Measurements from ENCODE around the gene TGFA. TPM values are rescaled to one million over a fixed set of nuclear protein-coding genes. Genes with fewer than 3 reads are reported as not detected.

Gene TGFA
- total RNA-seq, 2 donors from 2014 or later, result 2.0 to 3.2 TPM

- Mint-ChIP-seq H3K27me3 (ENCODE audit: insufficient read depth) (no peaks in the 10 kb centered on the region), H3K4me1 (peaks cover 26% of the 10 kb centered on the region)
- TF ChIP-seq CTCF (conservative IDR thresholded peaks at IDR 0.05), result no peak
Observed at GRCh38 chr2:70471129-70471528, 82.5 kb downstream of the TGFA start.

GRCh38 chr2:70469961-70470360, 83.7 kb downstream of the TGFA start:
- H3K9me3 ChIP-seq (ENCODE audit: control insufficient read depth, low read length), result no peaks in the 10 kb centered on the region
- Mint-ChIP-seq H3K4me3 (no peak overlapping the region), H3K36me3 (ENCODE audit: low read depth) (no peaks in the 10 kb centered on the region), H3K27me3 (ENCODE audit: insufficient read depth) (no peaks in the 10 kb centered on the region), H3K4me1 (peaks cover 26% of the 10 kb centered on the region), H3K27ac (no peak overlapping the region), H3K9me3 (no peaks in the 10 kb centered on the region)
- no peak overlapping the region for H3K27ac ChIP-seq (ENCODE audit: low read depth, low read length)
- no peak for DNase-seq
- no peak overlapping the region for H3K4me3 ChIP-seq (ENCODE audit: low read length)
- no peaks in the 10 kb centered on the region for H3K27me3 ChIP-seq (ENCODE audit: control insufficient read depth, insufficient read depth, low read length, poor library complexity, severe bottlenecking)
- no peak for TF ChIP-seq CTCF (conservative IDR thresholded peaks at IDR 0.05)
- WGBS, 2 experiments (ENCODE audit: insufficient coverage in 1 of 2, insufficient read length in 1 of 2), result 83 to 95% methylated on average over 7 of the region's 7 CpGs
- peaks cover 6% of the 10 kb centered on the region for H3K4me1 ChIP-seq (ENCODE audit: control insufficient read depth, insufficient read depth, low read length)
- no peak overlapping the region for H3K9ac ChIP-seq (ENCODE audit: extremely low read depth, low read length, poor library complexity, severe bottlenecking)
- no peaks in the 10 kb centered on the region for H3K36me3 ChIP-seq (ENCODE audit: control insufficient read depth, insufficient read depth, low read length)

More at GRCh38 chr2:70471129-70471528, 82.5 kb downstream of the TGFA start:
- Mint-ChIP-seq H3K36me3 (ENCODE audit: low read depth) (no peaks in the 10 kb centered on the region), H3K9me3 (no peaks in the 10 kb centered on the region), H3K4me3 (no peak overlapping the region), H3K27ac (no peak overlapping the region)
- Histone ChIP-seq H3K4me1 (ENCODE audit: control insufficient read depth, insufficient read depth, low read length) (peaks cover 6% of the 10 kb centered on the region), H3K27ac (ENCODE audit: low read depth, low read length) (no peak overlapping the region), H3K4me3 (ENCODE audit: low read length) (no peak overlapping the region), H3K27me3 (ENCODE audit: control insufficient read depth, insufficient read depth, low read length, poor library complexity, severe bottlenecking) (no peaks in the 10 kb centered on the region), H3K36me3 (ENCODE audit: control insufficient read depth, insufficient read depth, low read length) (no peaks in the 10 kb centered on the region), H3K9me3 (ENCODE audit: control insufficient read depth, low read length) (no peaks in the 10 kb centered on the region), H3K9ac (ENCODE audit: extremely low read depth, low read length, poor library complexity, severe bottlenecking) (no peak overlapping the region)
- no peak for DNase-seq
- 94 to 98% methylated on average over 5 to 7 of the region's 7 CpGs for WGBS, 2 experiments (ENCODE audit: insufficient coverage in 1 of 2, insufficient read length in 1 of 2)

GRCh38 chr2:70469435-70469834, 84.2 kb downstream of the TGFA start:
- no peaks in the 10 kb centered on the region for H3K9me3 Mint-ChIP-seq
- Histone ChIP-seq H3K9ac (ENCODE audit: extremely low read depth, low read length, poor library complexity, severe bottlenecking) (no peak overlapping the region), H3K36me3 (ENCODE audit: control insufficient read depth, insufficient read depth, low read length) (no peaks in the 10 kb centered on the region), H3K27me3 (ENCODE audit: control insufficient read depth, insufficient read depth, low read length, poor library complexity, severe bottlenecking) (no peaks in the 10 kb centered on the region), H3K4me1 (ENCODE audit: control insufficient read depth, insufficient read depth, low read length) (peaks cover 6% of the 10 kb centered on the region), H3K27ac (ENCODE audit: low read depth, low read length) (no peak overlapping the region), H3K9me3 (ENCODE audit: control insufficient read depth, low read length) (no peaks in the 10 kb centered on the region), H3K4me3 (ENCODE audit: low read length) (no peak overlapping the region)
- H3K36me3 Mint-ChIP-seq (ENCODE audit: low read depth), result no peaks in the 10 kb centered on the region
- peak; percentile 66 for DNase-seq
- H3K4me3 Mint-ChIP-seq, result no peak overlapping the region
- H3K27ac Mint-ChIP-seq, result no peak overlapping the region
- H3K27me3 Mint-ChIP-seq (ENCODE audit: insufficient read depth), result no peaks in the 10 kb centered on the region
- TF ChIP-seq CTCF (conservative IDR thresholded peaks at IDR 0.05), result peak; percentile 66
- WGBS, 2 experiments (ENCODE audit: insufficient coverage in 1 of 2, insufficient read length in 1 of 2), result 81 to 84% methylated on average over 7 of the region's 7 CpGs
- peaks cover 26% of the 10 kb centered on the region for H3K4me1 Mint-ChIP-seq
